DND-41 (cell line): Measurements from ENCODE around the gene SLC11A2.

Experiments used
- EZH2 ChIP-seq: IDR thresholded peaks from 3 replicates; pipeline ENCODE4 v1.6.1; 2012; ENCODE audit warnings: borderline replicate concordance, low read depth, mild to moderate bottlenecking, moderate library complexity, low read length, inconsistent platforms; ENCODE audit not compliant: severe bottlenecking
- TF ChIP-seq, protein P1 (sequence below): IDR thresholded peaks from 2 replicates; pipeline ENCODE4 v1.5.1; 2012; ENCODE audit warnings: borderline replicate concordance, low read length, moderate library complexity, mild to moderate bottlenecking; ENCODE audit not compliant: poor library complexity, severe bottlenecking; ENCODE audit errors: extremely low read depth

DNA sequence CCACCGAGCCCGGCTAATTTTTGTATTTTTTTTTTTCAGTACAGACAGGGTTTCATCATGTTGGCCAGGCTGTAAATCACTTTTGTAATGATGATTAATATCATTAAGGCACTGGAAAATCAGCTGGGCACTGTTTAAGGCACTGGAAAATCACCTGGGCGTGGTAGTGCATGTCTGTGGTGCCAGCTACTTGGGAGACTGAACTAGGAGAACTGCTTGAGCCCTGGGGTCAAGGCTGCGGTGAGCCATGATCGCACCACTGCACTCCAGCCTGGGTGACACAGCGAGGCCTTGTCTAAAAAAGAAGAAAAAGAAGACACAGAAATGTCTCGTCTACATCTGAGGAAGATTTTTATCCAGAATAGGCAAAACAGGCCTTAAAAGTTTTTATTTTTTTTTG is 12.7 kb downstream of the SLC11A2 start:
- TF ChIP-seq, protein P1, sequence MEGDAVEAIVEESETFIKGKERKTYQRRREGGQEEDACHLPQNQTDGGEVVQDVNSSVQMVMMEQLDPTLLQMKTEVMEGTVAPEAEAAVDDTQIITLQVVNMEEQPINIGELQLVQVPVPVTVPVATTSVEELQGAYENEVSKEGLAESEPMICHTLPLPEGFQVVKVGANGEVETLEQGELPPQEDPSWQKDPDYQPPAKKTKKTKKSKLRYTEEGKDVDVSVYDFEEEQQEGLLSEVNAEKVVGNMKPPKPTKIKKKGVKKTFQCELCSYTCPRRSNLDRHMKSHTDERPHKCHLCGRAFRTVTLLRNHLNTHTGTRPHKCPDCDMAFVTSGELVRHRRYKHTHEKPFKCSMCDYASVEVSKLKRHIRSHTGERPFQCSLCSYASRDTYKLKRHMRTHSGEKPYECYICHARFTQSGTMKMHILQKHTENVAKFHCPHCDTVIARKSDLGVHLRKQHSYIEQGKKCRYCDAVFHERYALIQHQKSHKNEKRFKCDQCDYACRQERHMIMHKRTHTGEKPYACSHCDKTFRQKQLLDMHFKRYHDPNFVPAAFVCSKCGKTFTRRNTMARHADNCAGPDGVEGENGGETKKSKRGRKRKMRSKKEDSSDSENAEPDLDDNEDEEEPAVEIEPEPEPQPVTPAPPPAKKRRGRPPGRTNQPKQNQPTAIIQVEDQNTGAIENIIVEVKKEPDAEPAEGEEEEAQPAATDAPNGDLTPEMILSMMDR = no peak
- TF ChIP-seq EZH2 = no peak
